Glomerular visceral epithelial cell (primary cell): ENCODE results near the gene MNT.
A peak's percentile ranks its signal among the peaks of the same experiment; 100 is the strongest.

Experiments used
- DNase-seq: peaks from one replicate; pipeline ENCODE4 v3.0.0-alpha.2; 2016; ENCODE audit errors: extremely low spot score

Gene MNT

GRCh38 chr17:2396192-2396567 is 4.7 kb downstream of the MNT start:
- DNase-seq, result no peak

DNA sequence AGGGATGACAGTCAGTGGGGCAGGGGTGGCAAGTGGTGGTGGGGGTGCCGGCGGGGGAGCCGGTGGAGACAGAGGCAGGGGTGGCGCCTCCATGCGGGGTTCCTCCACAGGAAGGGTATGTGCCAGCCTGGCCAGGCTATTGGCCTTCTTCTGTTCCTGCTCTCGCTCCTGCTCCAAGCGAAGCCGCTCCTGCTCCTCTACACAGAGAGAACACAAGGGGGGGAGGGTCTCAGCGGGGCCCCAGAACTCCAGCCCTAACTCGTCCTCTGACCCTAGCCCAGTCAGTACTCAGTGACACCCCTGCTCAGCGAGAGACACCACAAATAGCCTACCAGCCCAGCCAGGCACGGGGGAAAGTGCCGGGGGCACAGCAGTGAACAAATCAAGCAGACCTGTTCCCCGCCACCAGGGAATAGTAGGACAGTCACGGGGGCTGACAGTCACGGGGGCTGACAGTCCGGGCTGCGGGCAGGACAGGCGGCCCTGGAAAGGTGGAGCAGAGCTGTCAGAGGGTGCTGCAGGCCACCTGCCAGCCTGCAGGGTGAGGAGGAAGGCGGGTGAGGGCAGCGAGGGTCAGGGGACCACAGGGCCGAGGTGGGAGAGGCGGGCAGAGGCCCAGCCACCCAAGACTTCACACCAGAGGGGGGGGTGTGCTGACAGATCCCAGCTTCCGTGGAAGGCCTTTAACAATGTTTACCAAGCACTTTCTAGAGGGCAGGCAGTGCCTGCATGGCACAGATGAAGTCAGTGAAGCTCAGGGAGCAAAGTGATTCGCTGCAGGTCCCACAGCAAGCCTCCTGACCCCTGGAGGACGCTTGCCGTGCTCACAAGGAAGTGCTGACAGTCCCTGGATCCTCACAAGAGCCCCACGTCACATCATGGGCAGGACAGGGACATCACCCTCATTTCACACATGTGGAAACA is 5.3 kb downstream of the MNT start:
- peak; percentile 42 for DNase-seq

DNA sequence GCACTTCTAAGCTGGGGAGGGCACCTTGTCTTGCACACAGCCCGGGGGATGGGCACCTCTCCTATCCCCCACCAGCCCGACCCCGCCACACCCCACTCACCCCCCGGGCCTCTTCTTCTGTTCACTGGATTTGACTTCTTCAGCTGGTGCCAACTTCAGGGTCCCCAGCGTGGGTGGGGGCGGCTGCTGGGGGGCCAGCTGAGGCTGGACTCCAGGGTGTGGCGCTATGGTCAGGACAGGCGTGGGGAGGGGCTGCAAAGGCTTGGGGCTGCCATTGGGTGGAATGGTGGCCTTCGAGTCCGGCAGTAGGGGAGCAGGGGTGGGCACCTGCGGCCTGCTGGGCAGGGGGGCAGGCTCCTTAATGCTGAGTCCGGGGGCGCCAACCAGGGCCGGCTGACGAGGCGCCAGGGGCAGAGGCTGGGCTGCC is 6.1 kb downstream of the MNT start:
- DNase-seq, result no peak

- DNase-seq, result no peak
These were observed 6.7 kb downstream of the MNT start for GRCh38 chr17:2393954-2394749.

DNA sequence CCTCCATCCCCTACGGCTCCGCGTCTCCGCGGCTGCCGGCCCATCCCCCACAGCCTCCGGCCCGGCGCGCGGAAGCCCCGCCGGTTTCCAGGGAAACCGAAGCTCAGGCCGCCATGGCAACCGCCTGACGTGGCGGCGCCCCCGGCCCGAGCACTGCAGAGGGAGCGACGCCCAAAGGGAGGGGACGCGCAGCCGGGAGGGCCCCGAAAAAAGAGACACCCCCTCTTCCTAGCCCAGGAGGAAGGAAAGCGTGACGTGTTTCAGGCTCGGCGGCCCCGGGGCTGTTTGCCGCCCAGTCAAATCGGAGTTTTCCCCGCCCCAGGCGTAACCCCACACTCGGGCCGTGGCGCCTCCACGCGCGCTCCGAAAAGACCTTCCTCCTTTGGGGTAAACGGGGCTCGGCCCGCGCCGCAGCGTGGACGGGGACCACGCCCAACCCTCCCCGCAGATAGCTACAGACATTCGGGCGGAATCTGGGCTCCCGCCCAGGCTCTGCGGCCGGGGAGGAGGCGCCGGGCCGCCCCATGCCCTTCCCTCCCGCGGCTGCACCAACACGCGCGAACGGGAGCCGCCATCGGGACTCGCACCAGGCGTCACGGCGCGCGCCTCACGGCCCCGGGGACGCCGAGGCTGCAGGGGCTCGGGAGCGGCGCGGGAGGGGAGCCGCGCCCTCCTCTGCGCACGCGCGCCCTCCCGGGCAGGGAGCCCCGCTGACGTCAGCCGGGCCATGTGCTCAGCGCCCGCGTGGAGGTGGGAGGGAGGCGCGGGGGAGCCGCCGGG is 7.5 kb downstream of the MNT start:
- DNase-seq, result peak; percentile 91

DNA sequence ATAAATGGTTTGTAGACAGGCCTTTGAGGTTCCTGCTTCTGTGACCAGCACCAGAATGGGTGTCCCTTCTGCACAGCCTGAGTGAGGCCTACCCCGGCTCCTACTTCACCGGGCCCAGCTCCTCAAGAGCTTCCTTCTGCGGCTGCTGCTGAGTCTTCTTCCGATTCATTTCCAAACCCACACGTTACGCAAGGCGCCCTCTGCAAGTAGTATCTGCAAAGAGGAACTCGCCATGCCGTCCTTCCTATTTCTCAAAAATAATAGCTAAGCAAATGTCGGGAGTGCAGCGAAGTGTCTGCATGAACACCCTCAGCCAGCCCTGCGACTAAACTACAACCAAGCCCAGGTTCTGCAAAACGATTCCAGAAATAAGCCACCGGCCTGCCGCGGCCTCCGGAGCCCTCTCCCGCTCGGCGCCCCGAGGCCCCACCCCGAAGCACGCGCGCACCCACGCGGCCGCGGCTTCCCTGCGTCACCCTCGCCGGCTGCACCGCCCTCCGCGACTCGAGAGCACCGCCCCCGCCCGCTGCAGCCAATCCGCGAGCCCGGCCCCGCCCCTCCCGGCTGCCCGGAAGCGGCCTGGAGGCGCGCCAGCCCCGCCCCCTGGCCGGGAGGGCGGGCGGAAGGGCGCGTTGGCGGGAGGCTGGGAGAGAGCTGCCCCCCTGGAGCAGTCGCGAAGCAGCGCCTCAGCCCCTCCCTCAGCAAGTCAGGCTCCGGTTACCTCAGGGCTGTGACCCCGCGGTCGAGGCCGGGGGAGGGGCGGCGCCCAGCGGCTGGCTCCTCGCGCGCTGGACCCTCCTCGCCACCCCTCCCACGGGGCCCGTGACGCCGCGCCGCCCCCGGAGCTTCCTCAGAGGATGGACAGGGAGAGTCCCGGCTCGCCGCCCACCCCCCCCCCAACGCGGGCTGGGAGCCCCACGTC is 8.3 kb downstream of the MNT start:
- DNase-seq, result peak; percentile 98

DNA sequence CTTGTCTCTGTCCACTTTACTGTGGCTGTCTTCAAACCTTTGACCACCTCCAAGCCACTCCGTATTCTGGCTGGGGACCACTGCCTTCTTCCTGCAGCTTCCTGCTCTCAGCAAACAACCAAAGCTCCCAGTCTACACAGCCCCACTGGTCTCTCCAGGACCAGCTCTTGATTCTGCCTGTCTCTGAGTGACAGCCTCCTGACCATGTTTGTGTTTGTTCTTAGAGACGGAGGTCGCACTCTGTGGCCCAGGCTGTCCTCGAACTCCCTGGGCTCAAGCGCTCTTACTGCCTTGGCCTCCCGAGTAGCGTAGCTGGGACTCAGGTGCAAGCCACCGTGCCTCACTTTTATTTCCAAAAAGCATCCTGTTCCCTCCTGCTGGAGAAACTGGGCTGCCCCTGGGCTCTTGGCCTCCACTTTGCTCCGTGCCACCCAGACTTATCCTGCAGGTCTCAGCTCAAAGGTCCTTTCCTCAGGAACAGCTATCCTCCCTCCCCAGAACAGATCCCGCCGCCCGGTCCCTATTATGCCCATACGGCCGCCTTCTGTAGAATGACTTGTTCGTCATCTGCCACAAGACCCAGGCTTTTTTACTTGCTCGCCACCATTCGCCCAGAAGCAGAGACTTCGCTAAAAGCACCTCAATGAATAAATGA is 9.1 kb downstream of the MNT start:
- no peak for DNase-seq

GRCh38 chr17:2390199-2390836 is 10.5 kb downstream of the MNT start:
- DNase-seq, result no peak

- DNase-seq, result no peak
These were observed 12.2 kb downstream of the MNT start for GRCh38 chr17:2388683-2389055.

- DNase-seq, result no peak
These were observed 12.7 kb downstream of the MNT start for GRCh38 chr17:2388020-2388682.

DNA sequence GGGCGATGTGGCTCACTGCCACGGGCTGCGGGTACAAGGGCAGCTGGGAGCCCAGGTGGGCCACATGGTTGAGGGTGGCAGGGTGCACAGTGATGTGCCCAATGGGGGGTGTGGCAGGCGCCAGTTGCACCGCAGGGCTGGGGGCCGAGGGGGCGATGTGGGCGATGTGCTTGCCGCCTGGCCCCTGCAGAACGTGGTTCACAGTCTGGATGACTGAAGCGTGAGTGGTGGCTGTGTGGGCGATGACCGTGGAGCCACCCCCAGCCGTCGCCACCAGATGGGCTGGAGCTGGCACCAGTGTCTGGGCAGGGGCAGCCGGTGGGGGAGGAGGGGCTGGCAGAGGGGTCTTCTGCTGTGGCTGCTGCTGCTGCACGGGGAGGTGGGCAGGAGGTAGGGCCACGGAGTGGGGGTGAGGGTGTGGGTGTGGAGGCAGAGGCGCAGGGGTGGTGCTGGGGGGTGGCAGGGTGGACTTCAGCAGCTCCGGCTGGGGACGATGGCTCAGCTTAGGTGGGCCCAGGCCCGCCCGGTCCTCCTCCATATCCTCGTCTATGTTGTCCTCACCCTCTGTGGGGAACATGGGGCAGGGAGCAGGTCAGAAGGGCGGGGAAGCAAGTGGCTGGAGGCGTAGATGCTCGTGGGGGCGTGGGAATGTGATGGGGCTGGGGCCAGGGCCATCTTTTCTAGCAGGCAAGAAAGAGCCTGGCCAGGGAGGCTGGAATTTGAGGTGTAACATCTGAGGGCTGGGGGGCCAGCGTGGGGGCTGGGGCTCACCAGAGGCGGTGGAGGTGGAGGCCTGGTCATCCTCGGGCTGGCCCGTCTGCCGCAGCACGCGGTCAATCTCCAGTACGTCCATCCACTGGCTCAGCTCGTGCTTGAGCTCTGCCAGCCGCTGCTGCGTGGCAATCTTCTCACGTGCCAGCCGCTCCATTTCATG is 13.5 kb downstream of the MNT start:
- DNase-seq, result no peak

DNA sequence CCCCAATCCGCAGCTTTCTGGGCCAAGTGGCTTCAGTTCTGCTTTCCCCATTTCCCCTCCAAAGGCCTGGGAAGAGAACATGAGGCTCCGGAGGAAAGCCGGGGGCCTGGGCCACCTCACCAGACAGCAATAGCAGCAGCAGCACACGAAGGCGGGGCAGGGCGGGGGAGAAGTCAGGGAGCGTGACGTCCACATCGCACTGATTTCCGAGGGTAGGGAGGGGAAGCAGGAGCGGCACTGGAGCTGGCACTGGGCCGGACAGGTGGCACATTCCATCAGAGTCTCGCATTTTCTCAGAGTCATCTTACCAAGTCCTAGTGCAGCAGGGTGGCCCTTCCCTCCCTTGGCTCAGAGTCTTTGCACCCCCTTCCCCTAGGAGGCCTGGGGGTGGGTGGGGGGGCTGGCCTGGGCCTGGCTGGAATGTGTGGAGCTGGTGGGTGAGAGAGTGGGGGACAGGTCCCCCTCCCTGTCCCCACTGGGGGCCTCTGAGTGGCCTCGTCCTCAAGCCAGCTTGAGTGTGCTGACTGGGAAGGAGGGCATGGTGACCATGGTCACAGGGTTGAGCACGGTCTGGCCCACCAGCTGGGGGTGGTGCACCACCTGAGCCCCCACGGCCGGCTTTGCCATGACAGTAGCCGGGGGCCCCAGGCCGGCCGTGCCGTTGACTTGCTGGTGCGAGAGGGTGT is 14.3 kb downstream of the MNT start:
- no peak for DNase-seq

GRCh38 chr17:2385240-2386210 is 15.3 kb downstream of the MNT start:
- DNase-seq, result no peak

DNA sequence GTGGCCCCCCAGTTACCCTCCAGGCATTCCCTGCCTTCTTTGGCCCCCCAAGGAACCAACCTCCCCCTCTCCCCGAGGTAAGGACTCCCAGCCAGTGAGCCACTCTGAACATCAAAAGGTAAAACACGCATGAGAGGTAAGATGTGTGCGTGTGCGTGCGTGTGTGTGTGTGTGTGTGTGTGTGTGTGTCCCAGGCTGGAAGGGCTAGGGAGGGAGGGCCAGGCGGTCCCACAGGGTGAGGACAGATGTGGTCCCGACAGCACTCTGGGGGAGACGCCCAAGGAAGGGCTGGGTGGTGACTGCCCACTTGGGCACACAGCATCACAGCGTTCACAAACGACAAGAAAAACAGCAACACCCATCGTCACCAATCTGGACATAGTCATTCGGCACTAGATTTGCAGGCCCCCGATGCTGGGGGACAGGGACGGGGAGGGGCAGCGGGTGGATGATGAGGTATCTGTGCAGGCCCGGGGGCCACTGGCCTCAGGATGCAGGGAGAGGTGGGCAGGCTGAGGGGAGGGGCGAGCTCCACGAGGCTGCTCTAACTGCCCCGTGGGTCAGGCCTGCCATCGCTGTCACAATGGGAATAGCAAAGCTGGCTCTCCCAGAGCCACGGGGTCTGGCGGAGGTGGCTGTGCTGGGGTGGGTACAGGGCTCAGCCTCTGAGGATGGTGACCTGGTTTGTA is 16.3 kb downstream of the MNT start:
- DNase-seq, result no peak

- no peak for DNase-seq
These were observed 17.2 kb downstream of the MNT start for GRCh38 chr17:2383628-2384167.
